Measurements from ENCODE around the gene THEM5. TPM values are rescaled to one million over a fixed set of nuclear protein-coding genes. Genes with fewer than 3 reads are reported as not detected.

Gene THEM5
- total and polyA plus RNA-seq, 10 of the 15 experiments (the other 5 are each of a cell fraction or from before 2014, with no cell fraction given) = 0.16 TPM; not detected in 9

- no peaks in the 10 kb centered on the region for H4K20me1 ChIP-seq (ENCODE audit: control insufficient read depth, insufficient read depth)
- ATAC-seq (no peak), FAIRE-seq (no peak), DNase-seq (ENCODE audit: low read depth, low spot score) (no peak)
- ChIA-PET SMC1A (ENCODE audit: uncharacterized antibody, unreplicated experiment) (no interaction called here), CTCF (interaction anchor here (0.6 to 3.7 kb wide), 3 partner anchors 10 to 103 kb away, joined by 3 to 16 read pairs (median 4); no protein-coding TSS in a partner anchor), RAD21 (ENCODE audit: unreplicated experiment) (no interaction called here), POLR2A (no interaction called here)
- no peaks in the 10 kb centered on the region for H3K27me3 ChIP-seq (replicated peaks in 1 of 2; ENCODE audit: control insufficient read depth in 2 of 2, insufficient read depth in 2 of 2, low read length in 1 of 2)
- intact Hi-C loops (cut with micrococcal nuclease; ENCODE audit: unreplicated experiment) (no loop called here), in situ Hi-C loops (cut with MboI) (no loop called here)
- WGBS (ENCODE audit: insufficient coverage, insufficient replicate concordance, low lambda C conversion rate, missing lambda C conversion rate) = 50% methylated on average over 2 of the region's 2 CpGs
- H3K4me1 ChIP-seq (ENCODE audit: control insufficient read depth, insufficient read depth, low read length) = no peaks in the 10 kb centered on the region
- H2AFZ ChIP-seq (ENCODE audit: control insufficient read depth, low read depth, low read length) = no peak overlapping the region
- H3K4me3 ChIP-seq = no peak overlapping the region
- TF ChIP-seq E2F4 (IDR thresholded peaks at IDR 0.05; ENCODE audit: low read depth, low read length) (no peak), TCF12 (IDR thresholded peaks at IDR 0.05; ENCODE audit: low read depth, low read length) (no peak), TARDBP (IDR thresholded peaks at IDR 0.05; ENCODE audit: borderline replicate concordance) (no peak), HSF1 (IDR thresholded peaks at IDR 0.05; ENCODE audit: low read depth, low read length) (no peak), TCF3 (IDR thresholded peaks at IDR 0.05; ENCODE audit: borderline replicate concordance, insufficient read depth, low read depth, low read length) (no peak), NKRF (conservative IDR thresholded peaks at IDR 0.05) (no peak), RELA (IDR thresholded peaks at IDR 0.05; ENCODE audit: borderline replicate concordance, partially characterized antibody) (no peak), JUNB (IDR thresholded peaks at IDR 0.05) (no peak), ZNF217 (IDR thresholded peaks at IDR 0.05) (no peak)
- BruUV-seq (replicated peaks) = no TSS peak
- 0 out of 4 replicates have a peak, but pooled peaks cover 0 to 3% of the 10 kb centered on the region in 2 experiments for H3K36me3 ChIP-seq (ENCODE audit: control insufficient read depth in 2 of 2, insufficient read depth in 2 of 2, low read length in 1 of 2)
- H3K27ac ChIP-seq (ENCODE audit: control insufficient read depth, insufficient read depth) = no peak overlapping the region
- peaks cover 4% of the 10 kb centered on the region; the same call in 2 of the 3 replicates for H3K9me3 ChIP-seq (replicated peaks; ENCODE audit: control insufficient read depth, insufficient read depth, low read length)
- no peak overlapping the region for H3K4me2 ChIP-seq (ENCODE audit: control insufficient read depth, insufficient read depth)
- H3K9ac ChIP-seq (ENCODE audit: control insufficient read depth, insufficient read depth, low read length) = no peak overlapping the region
- no peaks in the 10 kb centered on the region for H3K79me2 ChIP-seq (ENCODE audit: control insufficient read depth, insufficient read depth, low read length)
These were observed 45.0 kb upstream of the THEM5 start for GRCh38 chr1:151898519-151898991.

Measured in GM12878 (cell line).